ENCODE results near the gene KCNH2.

The KCNH2 gene

GRCh38 chr7:150947761-150948651 lies 30.1 kb downstream of the KCNH2 start:
- no peak for DNase-seq (ENCODE audit: low read depth)

GRCh38 chr7:150947241-150947745 lies 30.8 kb downstream of the KCNH2 start:
- DNase-seq (ENCODE audit: low read depth), result no peak

GRCh38 chr7:150946421-150947240 lies 31.5 kb downstream of the KCNH2 start:
- no peak for DNase-seq (ENCODE audit: low read depth)

GRCh38 chr7:150945853-150946420 lies 32.2 kb downstream of the KCNH2 start:
- no peak for DNase-seq (ENCODE audit: low read depth)

DNA sequence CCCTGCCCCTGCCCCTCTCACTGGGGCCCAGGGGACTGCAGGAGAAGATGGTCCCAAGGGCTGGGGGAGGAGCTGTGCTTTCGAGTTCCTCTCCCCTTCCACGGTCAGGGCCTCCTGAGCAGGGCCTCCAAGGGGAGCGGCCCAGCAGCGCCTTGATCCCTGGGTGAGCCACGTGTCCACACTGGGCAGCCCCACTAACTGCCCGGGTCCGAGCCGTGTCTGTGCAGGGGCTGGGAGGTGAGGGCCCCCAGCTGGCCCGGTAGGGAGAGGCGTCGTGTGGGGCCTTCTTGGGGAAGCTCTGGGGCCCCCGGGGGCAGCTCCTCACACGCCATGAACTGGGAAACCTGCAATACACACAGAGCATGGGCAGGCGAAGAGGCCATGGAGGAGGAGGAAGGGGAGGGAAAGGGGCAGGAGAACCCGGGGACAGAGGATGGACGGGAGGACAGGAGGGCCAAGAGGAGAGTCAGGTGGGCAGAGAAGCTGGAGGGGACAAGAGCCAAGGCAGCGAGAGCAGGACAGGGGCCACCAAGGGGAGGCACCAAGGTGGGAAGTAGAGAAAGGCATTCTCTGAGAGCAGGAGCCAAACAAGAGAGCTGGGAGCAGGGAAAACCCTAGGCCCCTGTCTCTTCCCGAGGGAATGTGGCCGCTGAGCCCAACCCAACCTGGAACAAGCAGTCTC lies 32.8 kb downstream of the KCNH2 start:
- no peak for DNase-seq (ENCODE audit: low read depth)

GRCh38 chr7:150944066-150945042 lies 33.8 kb downstream of the KCNH2 start:
- no peak for DNase-seq (ENCODE audit: low read depth)

DNA sequence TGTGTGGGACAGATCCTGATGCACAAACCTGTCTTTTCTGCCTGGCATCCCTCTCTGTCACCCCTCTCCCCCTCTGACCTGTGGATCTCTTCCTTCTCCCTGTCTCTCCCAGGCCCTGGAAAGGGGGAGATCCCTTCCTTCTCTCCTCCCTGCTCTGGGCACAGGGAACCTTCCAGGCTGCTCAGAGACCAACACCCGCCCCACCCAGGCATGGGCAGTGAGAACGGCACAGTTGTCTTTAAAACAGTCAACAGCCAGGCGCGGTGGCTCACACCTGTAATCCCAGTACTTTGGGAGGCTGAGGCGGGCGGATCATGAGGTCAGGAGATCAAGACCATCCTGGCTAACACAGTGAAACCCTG lies 34.7 kb downstream of the KCNH2 start:
- no peak for DNase-seq (ENCODE audit: low read depth)

DNA sequence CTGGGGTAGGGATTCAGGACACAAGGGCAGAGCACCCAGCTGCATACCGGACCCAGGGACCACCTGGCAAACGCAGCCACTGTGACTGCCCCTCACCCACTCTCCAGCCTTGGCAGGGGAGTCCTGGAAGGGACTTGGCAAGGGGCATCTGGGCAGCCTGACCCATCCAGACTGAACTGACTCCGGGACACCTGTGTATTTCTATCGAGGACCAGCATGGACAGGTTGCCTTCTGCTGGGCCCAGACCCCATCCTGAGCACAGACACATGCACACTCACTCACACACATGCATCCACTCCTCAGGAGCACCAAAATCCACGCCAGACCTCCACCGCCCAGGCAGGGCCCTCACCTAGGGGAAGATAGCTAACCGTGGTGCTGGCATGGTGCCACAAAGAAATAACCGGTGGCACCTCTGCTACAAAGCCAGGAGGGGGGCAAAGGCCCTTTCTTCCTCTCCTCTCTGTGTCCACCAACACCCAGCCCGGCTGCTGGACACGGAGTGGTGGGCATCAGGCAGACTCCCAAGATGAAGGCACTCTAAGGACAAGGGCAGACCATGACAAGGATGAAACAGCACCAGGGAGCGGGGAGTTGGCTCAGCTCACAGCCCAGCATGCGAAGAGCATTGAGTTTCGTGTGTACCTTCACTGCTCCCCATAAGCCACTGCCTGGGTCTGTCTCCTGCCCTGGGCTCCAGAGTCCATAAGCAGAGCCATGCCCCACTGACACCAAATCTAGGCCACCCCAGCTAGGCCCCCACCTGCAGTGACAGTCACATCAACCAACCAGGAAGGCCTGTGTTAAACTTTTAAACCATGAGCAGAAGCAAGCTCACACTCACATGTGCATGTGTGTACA lies 35.3 kb downstream of the KCNH2 start:
- DNase-seq (ENCODE audit: low read depth), result no peak

GRCh38 chr7:150942001-150942590 lies 36.0 kb downstream of the KCNH2 start:
- no peak for DNase-seq (ENCODE audit: low read depth)

DNA sequence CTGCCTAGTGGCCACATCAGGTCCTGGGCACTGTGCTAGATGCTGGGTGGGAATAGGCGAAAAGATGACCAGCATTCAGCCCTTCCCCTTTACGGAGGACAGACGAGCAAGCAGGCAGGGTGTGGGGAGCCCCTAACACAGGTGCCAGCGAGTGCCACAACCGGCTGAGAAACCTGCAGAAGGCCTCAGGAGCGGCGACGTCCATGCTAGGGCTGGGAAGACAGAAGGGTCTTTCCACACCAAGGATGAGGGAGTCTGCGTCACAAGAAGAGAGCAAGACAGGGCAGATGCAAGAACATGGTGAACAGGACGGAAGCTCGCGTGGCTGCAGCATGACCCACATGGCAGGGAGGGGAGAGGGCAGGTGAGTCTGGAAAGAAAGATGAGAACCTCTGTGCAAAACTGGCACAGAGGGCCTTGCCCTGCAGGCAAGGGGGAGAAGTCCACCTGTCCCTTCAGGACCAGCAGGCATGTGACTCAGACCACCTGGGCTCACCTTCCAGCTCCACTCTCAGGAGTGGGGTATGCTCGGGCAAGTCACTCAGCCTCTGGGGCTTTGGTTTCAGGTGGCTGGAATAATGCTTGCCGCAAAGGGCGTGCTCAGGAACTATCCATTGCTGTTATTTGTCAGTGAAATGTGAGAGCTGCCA lies 36.6 kb downstream of the KCNH2 start:
- DNase-seq (ENCODE audit: low read depth), result no peak

- no peak for DNase-seq (ENCODE audit: low read depth)
Measured at GRCh38 chr7:150940431-150941102, 37.6 kb downstream of the KCNH2 start.

DNA sequence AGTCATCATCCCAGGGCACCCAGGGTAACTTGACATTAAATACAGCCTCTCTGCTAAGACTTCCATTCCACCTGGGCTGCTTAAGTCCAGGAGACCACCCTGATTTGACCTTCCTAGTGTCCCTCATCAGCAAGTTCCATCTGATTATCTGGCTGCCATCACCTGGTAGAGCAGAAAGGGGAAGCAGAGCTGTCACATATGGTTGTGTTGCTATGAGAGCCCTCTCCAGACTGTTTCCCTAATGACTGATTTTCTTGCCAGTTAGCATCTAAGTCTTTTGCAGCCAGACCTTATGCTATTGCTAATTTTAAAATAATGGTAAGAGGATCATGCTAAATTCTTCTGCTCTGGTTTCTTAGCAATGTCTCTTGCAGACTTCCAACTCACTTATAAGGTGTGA lies 38.7 kb downstream of the KCNH2 start:
- DNase-seq (ENCODE audit: low read depth), result no peak

DNA sequence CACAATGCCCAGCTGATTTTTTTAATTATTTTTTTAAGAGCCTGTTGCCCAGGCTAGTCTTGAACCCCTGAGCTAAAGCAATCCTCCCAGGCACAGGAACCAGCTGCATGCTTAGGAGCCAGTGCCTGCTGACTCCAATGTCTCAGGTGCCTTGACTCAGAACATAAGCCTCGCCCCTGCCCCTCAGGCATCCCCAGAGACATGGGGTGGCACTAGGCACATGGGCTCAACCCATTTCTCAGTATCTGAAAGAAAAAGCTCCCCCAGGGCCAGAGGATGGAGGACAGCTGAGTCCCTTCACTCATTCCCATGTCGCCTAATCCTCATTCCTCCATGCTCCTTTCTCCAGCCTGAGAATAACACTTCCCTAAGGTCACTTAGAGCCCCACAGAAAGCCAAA lies 39.1 kb downstream of the KCNH2 start:
- no peak for DNase-seq (ENCODE audit: low read depth)

- DNase-seq (ENCODE audit: low read depth), result no peak
Measured at GRCh38 chr7:150938566-150938965, 39.6 kb downstream of the KCNH2 start.

GRCh38 chr7:150937848-150938561 lies 40.1 kb downstream of the KCNH2 start:
- DNase-seq (ENCODE audit: low read depth), result no peak

DNA sequence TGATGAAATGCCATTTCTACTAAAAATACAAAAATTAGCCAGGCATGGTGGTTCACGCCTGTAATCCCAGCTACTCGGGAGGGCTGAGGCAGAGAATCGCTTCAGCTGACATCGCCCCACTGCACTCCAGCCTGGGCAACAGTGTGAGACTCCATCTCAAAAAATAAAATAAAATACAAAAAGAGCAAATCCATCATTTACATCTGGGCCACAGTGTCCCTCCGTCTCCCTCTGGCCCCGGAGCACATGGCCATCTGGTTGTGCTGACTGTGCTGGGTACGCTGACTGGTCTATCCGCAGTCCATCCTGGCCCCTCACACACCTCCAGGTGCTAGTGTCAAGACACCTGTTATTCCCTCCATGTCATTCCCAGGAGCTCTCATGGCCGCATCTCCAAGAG lies 42.1 kb downstream of the KCNH2 start:
- no peak for DNase-seq (ENCODE audit: low read depth)

GRCh38 chr7:150935149-150935548 lies 43.0 kb downstream of the KCNH2 start:
- DNase-seq (ENCODE audit: low read depth), result no peak
